Right lung (tissue), 5 donors: ENCODE results near the gene HNRNPK. TPM values are rescaled to one million over a fixed set of nuclear protein-coding genes. Genes with fewer than 3 reads are reported as not detected.
A peak's percentile ranks its signal among the peaks of the same experiment; 100 is the strongest.

Experiments used
- DNase-seq, 2 donors: peaks; one replicate each; pipeline ENCODE4 v3.0.0-alpha.2; 2013
- polyA plus RNA-seq, 5 donors: library from polyadenylated mRNA; unstranded; fragments of 120-200 nt; gene quantifications; one replicate each; pipeline versions ENCODE4 v1.2.1 to v1.2.3, GENCODE V29; 2013; ENCODE audit warnings: inconsistent platforms in 1 of 5, low replicate concordance in 1 of 5; ENCODE audit not compliant: insufficient read length in 5 of 5, insufficient read depth in 1 of 5

The HNRNPK gene
- polyA plus RNA-seq, 5 donors = 760 to 975 (median 894) TPM

GRCh38 chr9:83935276-83935935, 44.6 kb downstream of the HNRNPK start:
- DNase-seq = no peak

DNA sequence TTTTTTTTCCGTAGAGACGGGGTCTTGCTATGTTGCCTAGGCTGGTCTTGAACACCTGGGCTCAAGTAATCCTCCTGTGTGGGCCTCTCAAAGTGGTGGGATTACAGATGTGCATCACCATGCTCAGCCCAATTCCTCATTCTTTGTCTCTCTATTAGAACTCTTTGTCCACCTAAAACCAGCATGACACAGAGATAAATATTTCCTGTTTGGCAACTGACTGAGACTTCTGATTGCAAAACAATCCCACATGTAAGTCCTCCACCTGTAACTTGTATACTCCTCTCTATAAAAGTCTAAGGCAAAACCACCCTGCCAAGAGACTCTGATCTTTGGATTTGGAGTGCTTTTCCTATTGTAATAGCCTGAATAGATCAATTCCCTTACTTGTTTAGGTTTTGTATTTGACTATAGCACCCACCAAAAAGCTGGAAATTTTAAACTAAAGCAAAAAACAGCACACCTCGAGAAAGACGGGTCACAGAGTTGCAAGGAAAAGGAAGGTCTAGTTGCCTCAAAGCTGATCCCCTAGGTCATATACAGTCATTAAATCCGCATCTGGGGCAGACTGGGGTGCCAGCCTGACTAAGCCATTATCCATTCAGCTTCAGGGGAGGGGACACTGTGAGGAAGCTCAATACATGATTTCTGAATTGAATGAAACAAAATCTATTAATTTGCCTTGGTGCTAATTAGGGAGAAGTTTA, 45.3 kb downstream of the HNRNPK start:
- DNase-seq = no peak

GRCh38 chr9:83933790-83934189, 46.2 kb downstream of the HNRNPK start:
- DNase-seq = peak in 1 of 2 donors; percentile 21

- DNase-seq = no peak
Measured at GRCh38 chr9:83932851-83933250, 47.2 kb downstream of the HNRNPK start.

DNA sequence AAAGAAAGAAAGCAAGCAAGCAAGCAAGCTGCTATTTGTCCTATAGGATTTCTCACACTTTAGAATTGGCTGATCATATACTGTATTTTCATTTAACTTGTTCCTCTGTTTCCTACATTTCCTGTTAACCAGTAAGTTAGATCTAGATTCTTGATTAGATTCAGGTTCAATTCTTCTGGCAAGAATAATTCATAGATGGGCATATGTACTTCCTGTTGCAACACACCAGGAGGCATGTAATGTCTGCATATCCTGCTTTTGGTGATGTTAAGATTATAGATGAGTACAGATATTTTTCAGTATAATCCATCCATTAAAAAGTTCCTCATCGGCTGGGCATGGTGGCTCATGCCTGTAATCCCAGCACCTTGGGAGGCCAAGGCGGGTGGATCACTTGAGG, 48.0 kb downstream of the HNRNPK start:
- no peak for DNase-seq

DNA sequence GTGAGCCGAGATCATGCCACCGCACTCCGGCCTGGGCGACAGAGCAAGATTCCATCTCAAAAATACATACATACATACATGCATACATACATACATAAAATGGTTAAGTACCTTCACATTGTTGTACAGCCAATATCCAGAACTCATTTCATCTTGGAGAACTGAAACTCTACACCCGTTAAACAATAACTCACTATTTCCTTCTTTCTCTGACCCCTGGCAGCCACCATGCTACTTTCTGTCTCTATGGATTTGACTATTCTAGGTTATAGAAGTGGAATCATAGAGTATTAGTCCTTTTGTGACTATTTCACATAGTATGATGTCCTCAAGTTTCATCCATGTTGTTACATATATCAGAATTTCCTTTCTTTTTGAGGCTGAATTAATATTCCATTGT, 49.1 kb downstream of the HNRNPK start:
- DNase-seq = no peak

DNA sequence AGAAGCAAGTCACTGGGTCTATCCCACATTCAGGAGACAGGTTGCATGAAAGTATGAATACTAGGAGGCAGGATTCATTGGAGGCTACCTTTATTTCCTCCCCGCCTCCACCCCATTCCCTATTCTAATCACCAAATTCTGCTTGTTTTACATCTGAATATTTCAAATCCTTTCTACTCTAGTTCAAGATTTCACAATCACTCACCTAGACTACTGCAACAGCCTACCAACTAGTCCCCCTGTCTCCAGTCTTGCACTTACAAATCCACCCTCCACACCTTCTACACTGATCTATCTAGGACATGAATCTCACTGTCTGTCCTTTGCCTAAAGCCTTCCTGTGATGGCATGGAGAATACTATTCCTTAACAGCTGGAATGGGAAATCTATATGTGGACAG, 52.4 kb downstream of the HNRNPK start:
- no peak for DNase-seq

- DNase-seq = peak; percentile 98
Measured at GRCh38 chr9:83920927-83921707, 58.9 kb downstream of the HNRNPK start, which contains the start of gene KIF27. TSS of gene KIF27 (minus strand) at chr9:83921432. CDS start at chr9:83915591, 5,841 bp downstream.

GRCh38 chr9:83920469-83920926, 59.5 kb downstream of the HNRNPK start:
- no peak for DNase-seq

DNA sequence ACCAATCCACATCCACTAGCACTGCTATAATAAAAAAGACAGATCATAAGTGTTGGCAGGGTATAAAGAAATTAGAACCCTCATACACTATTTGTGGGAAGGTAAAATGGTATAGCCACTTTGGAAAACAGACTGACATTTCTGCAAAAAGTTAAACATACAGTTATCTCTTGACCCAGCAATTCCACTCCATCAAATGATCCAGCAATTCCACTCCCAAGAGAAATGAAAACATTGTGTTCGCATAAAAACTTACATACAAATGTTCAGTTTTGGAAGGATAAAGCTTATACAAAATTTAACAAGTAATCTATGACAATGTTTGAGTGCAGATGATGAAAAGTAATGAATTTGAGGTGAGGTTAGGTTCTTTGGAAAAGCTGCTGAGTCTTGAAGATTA, 60.9 kb downstream of the HNRNPK start:
- no peak for DNase-seq

Other genes with a start within 250 kb of the HNRNPK start
- 10 to 100 TPM; 12.4 to 17.1 (median 15.9) TPM for gene GKAP1, start 162.4 kb downstream of the HNRNPK start, polyA plus RNA-seq
- gene KIF27, start 58.8 kb downstream of the HNRNPK start, polyA plus RNA-seq = 10 to 100 TPM; 12.9 to 22.5 (median 21.0) TPM
- 10 to 100 TPM; 10.7 to 19.5 (median 15.2) TPM for gene RMI1, start 590 bp upstream of the HNRNPK start, polyA plus RNA-seq